GM11168 (cell line): ENCODE data around the gene MLLT3.

Experiments
- in situ Hi-C: fragments of 300-500 bp; cut with MboI; formaldehyde crosslinking; loops from one replicate; pipeline ENCODE4 v1.12.0; 2022; ENCODE audit warnings: low sequenced_read_pairs; ENCODE audit not compliant: unreplicated experiment

Gene MLLT3

GRCh38 chr9:20302197-20302596 is 320.1 kb downstream of the MLLT3 start:
- in situ Hi-C loops, result no loop called here

- in situ Hi-C loops, result no loop called here
Measured at GRCh38 chr9:20300430-20301115, 321.7 kb downstream of the MLLT3 start.

GRCh38 chr9:20297646-20298084 is 324.6 kb downstream of the MLLT3 start:
- in situ Hi-C loops, result no loop called here

GRCh38 chr9:20295555-20295954 is 326.7 kb downstream of the MLLT3 start:
- in situ Hi-C loops, result no loop called here

GRCh38 chr9:20294046-20294750 is 328.1 kb downstream of the MLLT3 start:
- in situ Hi-C loops, result no loop called here

- in situ Hi-C loops, result no loop called here
Measured at GRCh38 chr9:20292002-20292401, 330.3 kb downstream of the MLLT3 start.
